Measurements from ENCODE around the gene EDC3.
"Not testable (repeated sequence)": the region's sequence is repeated elsewhere in the genome, so short reads cannot be mapped to it uniquely, and the experiment has no call there.

The EDC3 gene

GRCh38 chr15:74631408-74631807 lies 64.4 kb downstream of the EDC3 start:
- TF ChIP-seq, protein P1, sequence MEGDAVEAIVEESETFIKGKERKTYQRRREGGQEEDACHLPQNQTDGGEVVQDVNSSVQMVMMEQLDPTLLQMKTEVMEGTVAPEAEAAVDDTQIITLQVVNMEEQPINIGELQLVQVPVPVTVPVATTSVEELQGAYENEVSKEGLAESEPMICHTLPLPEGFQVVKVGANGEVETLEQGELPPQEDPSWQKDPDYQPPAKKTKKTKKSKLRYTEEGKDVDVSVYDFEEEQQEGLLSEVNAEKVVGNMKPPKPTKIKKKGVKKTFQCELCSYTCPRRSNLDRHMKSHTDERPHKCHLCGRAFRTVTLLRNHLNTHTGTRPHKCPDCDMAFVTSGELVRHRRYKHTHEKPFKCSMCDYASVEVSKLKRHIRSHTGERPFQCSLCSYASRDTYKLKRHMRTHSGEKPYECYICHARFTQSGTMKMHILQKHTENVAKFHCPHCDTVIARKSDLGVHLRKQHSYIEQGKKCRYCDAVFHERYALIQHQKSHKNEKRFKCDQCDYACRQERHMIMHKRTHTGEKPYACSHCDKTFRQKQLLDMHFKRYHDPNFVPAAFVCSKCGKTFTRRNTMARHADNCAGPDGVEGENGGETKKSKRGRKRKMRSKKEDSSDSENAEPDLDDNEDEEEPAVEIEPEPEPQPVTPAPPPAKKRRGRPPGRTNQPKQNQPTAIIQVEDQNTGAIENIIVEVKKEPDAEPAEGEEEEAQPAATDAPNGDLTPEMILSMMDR (IDR thresholded peaks at IDR 0.05; ENCODE audit: low read depth, low read length): no peak
- no peak for TF ChIP-seq EZH2phosphoT487 (IDR thresholded peaks at IDR 0.05; ENCODE audit: low read depth)
- Histone ChIP-seq H3K4me2 (ENCODE audit: low read length) (no peak overlapping the region), H3K9me3 (ENCODE audit: insufficient read depth, low read length) (no peaks in the 10 kb centered on the region), H2AFZ (ENCODE audit: low read depth, low read length) (no peak overlapping the region), H3K79me2 (ENCODE audit: low read length) (peaks cover 18% of the 10 kb centered on the region), H3K36me3 (replicated peaks; ENCODE audit: low read depth, low read length) (peaks cover 83% of the 10 kb centered on the region), H3K27ac (ENCODE audit: low read length) (peak overlapping the region; percentile 88), H3K27me3 (ENCODE audit: low read depth, low read length) (no peaks in the 10 kb centered on the region), H3K4me1 (ENCODE audit: low read length) (peaks cover 58% of the 10 kb centered on the region), H3K9ac (ENCODE audit: low read length) (no peak overlapping the region), H3K4me3 (ENCODE audit: low read length) (no peak overlapping the region), H4K20me1 (ENCODE audit: insufficient read depth, low read length) (peaks cover 35% of the 10 kb centered on the region)

DNA sequence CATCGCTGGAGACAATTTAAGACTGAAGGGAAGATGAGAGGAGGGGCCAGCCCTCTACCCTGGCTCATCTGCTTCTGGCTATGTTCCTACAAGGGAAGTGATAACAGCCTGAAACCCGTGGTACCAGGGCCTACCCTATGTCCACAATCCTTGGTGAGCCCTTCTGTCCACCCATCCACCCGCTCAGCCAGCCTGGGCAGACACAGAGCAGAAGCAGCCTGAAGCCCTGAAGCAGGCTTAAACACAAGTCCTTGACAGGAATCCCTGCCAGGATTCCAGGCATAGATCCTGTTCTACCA lies 64.8 kb downstream of the EDC3 start:
- peak overlapping the region; percentile 88 for H3K27ac ChIP-seq (ENCODE audit: low read length)
- peak overlapping the region; percentile 8; the same call in 1 of the 2 replicates for H3K4me2 ChIP-seq (ENCODE audit: low read length)
- H3K9me3 ChIP-seq (ENCODE audit: insufficient read depth, low read length): no peaks in the 10 kb centered on the region
- H3K36me3 ChIP-seq (replicated peaks; ENCODE audit: low read depth, low read length): peaks cover 83% of the 10 kb centered on the region
- H3K79me2 ChIP-seq (ENCODE audit: low read length): peaks cover 18% of the 10 kb centered on the region
- peaks cover 62% of the 10 kb centered on the region for H3K4me1 ChIP-seq (ENCODE audit: low read length)
- H2AFZ ChIP-seq (ENCODE audit: low read depth, low read length): no peak overlapping the region
- TF ChIP-seq, protein P1 (IDR thresholded peaks at IDR 0.05; ENCODE audit: low read depth, low read length): no peak
- no peak for TF ChIP-seq EZH2phosphoT487 (IDR thresholded peaks at IDR 0.05; ENCODE audit: low read depth)
- no peaks in the 10 kb centered on the region for H3K27me3 ChIP-seq (ENCODE audit: low read depth, low read length)
- H3K4me3 ChIP-seq (ENCODE audit: low read length): no peak overlapping the region
- peaks cover 35% of the 10 kb centered on the region for H4K20me1 ChIP-seq (ENCODE audit: insufficient read depth, low read length)
- H3K9ac ChIP-seq (ENCODE audit: low read length): peak overlapping the region; percentile 20; the same call in 1 of the 2 replicates

DNA sequence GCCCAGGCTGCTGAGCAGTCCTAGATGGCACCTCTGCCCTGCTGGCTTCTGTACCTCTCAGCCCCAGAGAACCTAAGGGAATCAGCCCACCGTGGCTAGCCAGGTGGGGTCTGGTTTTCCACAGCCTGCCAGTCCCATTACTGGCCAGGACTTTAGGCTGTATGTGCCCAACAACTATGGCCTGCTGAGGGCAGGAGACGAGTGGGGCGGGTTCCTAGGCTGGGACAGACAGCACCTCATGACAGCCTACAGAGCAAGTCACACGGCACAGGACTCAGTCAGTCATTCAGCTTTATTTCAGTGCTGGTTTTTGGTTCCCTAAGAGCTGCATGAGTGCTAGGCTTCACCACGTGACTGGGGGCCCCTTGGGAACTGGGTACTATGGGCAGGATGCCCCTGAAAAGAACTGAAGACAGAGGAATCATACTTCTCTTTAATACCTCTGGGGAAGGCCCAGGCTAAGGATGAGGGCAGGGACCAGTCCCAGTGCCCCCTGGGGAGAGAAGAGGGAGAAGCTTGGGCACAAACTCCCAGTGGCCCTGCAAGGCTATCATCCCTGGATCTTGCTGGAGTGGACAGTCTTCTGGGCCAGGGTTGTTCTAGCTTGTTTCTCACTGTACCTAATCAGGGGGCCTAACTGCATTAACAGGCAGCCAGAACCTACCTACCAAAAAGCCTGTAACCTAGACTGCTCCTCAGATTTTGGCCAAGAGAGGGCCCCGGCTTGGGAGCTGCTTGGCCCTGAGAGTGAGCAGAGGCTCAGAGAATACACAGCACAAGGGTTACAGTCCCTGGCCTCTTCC lies 65.3 kb downstream of the EDC3 start:
- Histone ChIP-seq H4K20me1 (ENCODE audit: insufficient read depth, low read length) (peaks cover 33% of the 10 kb centered on the region), H3K27me3 (ENCODE audit: low read depth, low read length) (no peaks in the 10 kb centered on the region), H2AFZ (ENCODE audit: low read depth, low read length) (no peak overlapping the region), H3K79me2 (ENCODE audit: low read length) (peaks cover 18% of the 10 kb centered on the region), H3K36me3 (replicated peaks; ENCODE audit: low read depth, low read length) (peaks cover 83% of the 10 kb centered on the region), H3K4me2 (ENCODE audit: low read length) (peak overlapping the region; percentile 34), H3K9ac (ENCODE audit: low read length) (peak overlapping the region; percentile 38), H3K4me3 (ENCODE audit: low read length) (no peak overlapping the region), H3K27ac (ENCODE audit: low read length) (peak overlapping the region; percentile 88), H3K9me3 (ENCODE audit: insufficient read depth, low read length) (no peaks in the 10 kb centered on the region), H3K4me1 (ENCODE audit: low read length) (peaks cover 66% of the 10 kb centered on the region)
- TF ChIP-seq EZH2phosphoT487 (IDR thresholded peaks at IDR 0.05; ENCODE audit: low read depth): no peak
- TF ChIP-seq, protein P1 (IDR thresholded peaks at IDR 0.05; ENCODE audit: low read depth, low read length): no peak

DNA sequence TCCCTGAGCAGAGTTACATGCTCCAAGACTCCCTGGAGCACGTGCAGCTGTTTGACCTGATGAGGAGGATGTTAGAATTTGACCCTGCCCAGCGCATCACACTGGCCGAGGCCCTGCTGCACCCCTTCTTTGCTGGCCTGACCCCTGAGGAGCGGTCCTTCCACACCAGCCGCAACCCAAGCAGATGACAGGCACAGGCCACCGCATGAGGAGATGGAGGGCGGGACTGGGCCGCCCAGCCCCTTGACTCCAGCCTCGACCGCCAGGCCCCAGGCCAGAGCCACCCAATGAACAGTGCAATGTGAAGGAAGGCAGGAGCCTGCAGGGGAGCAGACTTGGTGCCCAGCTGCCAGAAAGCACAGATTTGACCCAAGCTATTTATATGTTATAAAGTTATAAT lies 66.1 kb downstream of the EDC3 start:
- not testable (repeated sequence) for H2AFZ ChIP-seq (ENCODE audit: low read depth, low read length); H3K27me3 ChIP-seq (ENCODE audit: low read depth, low read length); H3K9me3 ChIP-seq (ENCODE audit: insufficient read depth, low read length); H3K4me3 ChIP-seq (ENCODE audit: low read length)
- peak overlapping the region; percentile 88 for H3K27ac ChIP-seq (ENCODE audit: low read length)
- peaks cover 66% of the 10 kb centered on the region for H3K4me1 ChIP-seq (ENCODE audit: low read length)
- H3K9ac ChIP-seq (ENCODE audit: low read length): peak overlapping the region; percentile 38
- H3K36me3 ChIP-seq (replicated peaks; ENCODE audit: low read depth, low read length): peaks cover 83% of the 10 kb centered on the region
- peak overlapping the region; percentile 34; the same call in 1 of the 2 replicates for H3K4me2 ChIP-seq (ENCODE audit: low read length)
- peaks cover 18% of the 10 kb centered on the region for H3K79me2 ChIP-seq (ENCODE audit: low read length)
- H4K20me1 ChIP-seq (ENCODE audit: insufficient read depth, low read length): peaks cover 27% of the 10 kb centered on the region

Data from OCI-LY3 (cell line).